HG03342 (cell line): ENCODE measurements around the gene EHHADH.

Experiments used
- ATAC-seq: cut with Tn5 transposase; IDR thresholded peaks from one replicate; pipeline ENCODE4 v1.9.1; 2021; ENCODE audit warnings: mild to moderate bottlenecking, moderate library complexity; ENCODE audit not compliant: unreplicated experiment

The EHHADH gene

GRCh38 chr3:185253645-185254410 lies at the start of gene EHHADH:
TSS of gene EHHADH (minus strand) at chr3:185254049. CDS start at chr3:185254022, 27 bp downstream.
- peak; percentile 78 for ATAC-seq

GRCh38 chr3:185299918-185300426 lies 46.1 kb upstream of the EHHADH start:
- ATAC-seq, result peak; percentile 89

- no peak for ATAC-seq
Observed at GRCh38 chr3:185297867-185298266, 44.0 kb upstream of the EHHADH start.

- no peak for ATAC-seq
Observed at GRCh38 chr3:185292238-185292637, 38.4 kb upstream of the EHHADH start.

- ATAC-seq, result no peak
Observed at GRCh38 chr3:185290266-185290665, 36.4 kb upstream of the EHHADH start.

- ATAC-seq, result no peak
Observed at GRCh38 chr3:185283374-185283935, 29.6 kb upstream of the EHHADH start.

- ATAC-seq, result peak; percentile 99
Observed at GRCh38 chr3:185282696-185283373, 29.0 kb upstream of the EHHADH start.

GRCh38 chr3:185280572-185281365 lies 26.9 kb upstream of the EHHADH start:
- no peak for ATAC-seq

GRCh38 chr3:185279587-185280138 lies 25.8 kb upstream of the EHHADH start:
- ATAC-seq, result no peak

GRCh38 chr3:185276415-185276814 lies 22.6 kb upstream of the EHHADH start:
- ATAC-seq, result no peak

- ATAC-seq, result no peak
Observed at GRCh38 chr3:185272033-185272432, 18.2 kb upstream of the EHHADH start.

GRCh38 chr3:185270956-185271332 lies 17.1 kb upstream of the EHHADH start:
- no peak for ATAC-seq

GRCh38 chr3:185270262-185270955 lies 16.6 kb upstream of the EHHADH start:
- ATAC-seq, result peak; percentile 67

- ATAC-seq, result no peak
Observed at GRCh38 chr3:185268194-185268962, 14.5 kb upstream of the EHHADH start.

- no peak for ATAC-seq
Observed at GRCh38 chr3:185267193-185267592, 13.3 kb upstream of the EHHADH start.

- no peak for ATAC-seq
Observed at GRCh38 chr3:185264849-185265553, 11.2 kb upstream of the EHHADH start.

GRCh38 chr3:185263423-185263822 lies 9.6 kb upstream of the EHHADH start:
- no peak for ATAC-seq

- no peak for ATAC-seq
Observed at GRCh38 chr3:185257334-185257733, 3.5 kb upstream of the EHHADH start.

- ATAC-seq, result no peak
Observed at GRCh38 chr3:185254799-185255198, 950 bp upstream of the EHHADH start.
